NCI-H2227 treated with DMSO at 0.1 percent for 48 hours (cell line): ENCODE data around the gene FLAD1.

Experiments used
- DNase-seq: peaks from one replicate; lab custom pipeline; 2025; lab: John Stamatoyannopoulos, UW

Gene FLAD1

DNA sequence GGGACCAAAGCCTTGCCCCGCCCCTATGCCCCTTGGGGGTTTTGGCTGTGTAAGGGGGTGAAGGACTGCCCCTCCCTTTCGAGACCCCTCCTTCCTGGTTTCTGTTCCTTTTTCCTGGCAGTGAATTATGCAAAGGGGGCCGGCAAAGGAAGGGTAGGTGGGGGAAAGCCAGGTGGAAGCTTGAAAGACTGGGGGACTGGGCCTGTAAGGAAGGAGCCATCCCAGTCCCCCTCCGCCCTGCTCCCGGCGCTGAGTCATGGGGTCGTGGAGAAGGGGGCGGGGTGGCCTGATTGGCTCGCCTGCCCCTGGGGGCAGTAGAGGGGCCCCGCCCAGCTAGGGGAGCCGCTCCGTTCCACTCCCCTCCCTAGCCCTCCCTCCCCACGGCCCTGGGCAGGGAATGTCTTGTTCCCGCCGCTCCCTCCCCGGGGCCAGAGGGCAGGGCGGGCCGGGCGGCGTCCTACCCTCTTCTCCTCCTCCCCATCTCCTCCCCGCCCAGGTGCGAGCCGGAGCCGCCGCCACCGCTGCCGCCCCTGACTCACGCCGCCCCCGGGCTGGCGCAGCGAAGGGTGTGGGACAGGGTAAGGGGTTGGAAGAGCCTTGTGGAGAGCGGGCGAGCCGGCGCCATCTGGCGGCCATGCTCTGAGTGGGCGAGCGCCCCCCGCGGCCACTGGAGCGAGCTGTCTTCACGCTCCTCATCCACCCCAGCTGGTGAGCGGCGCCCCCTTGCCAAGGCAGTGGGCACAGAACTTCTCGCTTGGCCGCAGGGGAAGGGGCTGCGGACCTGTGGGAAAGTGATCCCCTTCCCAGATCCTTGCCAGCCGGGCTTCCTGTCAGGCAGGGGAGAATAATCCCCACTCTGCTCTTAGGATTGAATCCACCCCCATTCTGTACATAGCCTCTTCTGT is 34.1 kb downstream of the FLAD1 start:
- DNase-seq = peak; percentile 86

DNA sequence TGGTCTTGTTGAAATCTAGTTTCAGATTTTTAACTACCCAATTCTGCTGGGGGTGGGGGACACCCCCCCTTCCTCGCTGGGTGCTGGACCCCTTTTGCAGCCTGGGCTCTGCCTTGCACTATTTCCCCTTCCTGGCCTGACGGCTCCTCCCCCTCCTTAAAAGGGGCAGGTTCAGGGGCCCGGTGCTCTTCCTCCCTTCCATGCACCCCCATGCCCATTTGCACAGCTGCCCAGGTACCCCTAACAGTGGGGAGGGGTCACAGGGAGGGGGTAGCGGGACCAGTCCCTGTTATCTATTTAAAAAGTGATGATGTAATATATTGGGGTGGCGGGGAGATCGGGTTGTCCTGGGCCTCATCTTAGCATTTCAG is 34.8 kb downstream of the FLAD1 start:
- no peak for DNase-seq

DNA sequence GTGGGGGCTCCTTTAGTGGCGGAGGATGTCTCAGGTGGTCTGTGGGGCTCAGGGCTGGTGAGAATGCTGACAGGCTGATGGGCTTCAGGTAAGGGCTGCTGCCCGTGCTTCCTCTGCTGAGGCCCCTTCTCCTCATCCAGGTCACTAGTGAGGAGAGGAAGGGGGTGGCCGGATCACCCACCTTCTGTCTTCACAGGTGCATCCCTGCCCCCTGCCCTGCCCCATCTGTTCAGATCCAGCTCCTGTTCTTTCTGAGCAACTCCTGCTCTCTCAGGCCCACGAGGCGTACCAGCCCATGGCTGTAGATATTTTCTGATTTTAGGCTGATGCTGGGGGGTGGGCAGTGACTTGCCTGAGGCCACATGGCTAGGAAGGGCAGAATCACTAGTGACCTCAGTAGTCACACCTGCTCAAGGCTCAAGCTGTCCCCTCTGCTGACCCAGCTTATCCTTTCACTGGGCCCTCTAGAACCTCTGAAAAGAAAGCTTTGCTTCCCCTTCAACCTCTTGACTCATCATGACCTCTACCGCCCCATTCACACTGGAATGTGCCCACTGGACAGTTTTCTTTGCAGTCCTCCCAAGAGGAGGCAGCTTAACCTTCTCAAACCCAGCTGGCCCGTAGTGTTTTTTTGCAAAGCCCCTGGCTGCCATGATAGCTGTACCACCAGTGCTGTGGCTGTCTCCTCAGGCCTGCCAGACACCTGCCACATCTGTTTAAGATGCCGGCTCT is 35.6 kb downstream of the FLAD1 start:
- DNase-seq = no peak

DNA sequence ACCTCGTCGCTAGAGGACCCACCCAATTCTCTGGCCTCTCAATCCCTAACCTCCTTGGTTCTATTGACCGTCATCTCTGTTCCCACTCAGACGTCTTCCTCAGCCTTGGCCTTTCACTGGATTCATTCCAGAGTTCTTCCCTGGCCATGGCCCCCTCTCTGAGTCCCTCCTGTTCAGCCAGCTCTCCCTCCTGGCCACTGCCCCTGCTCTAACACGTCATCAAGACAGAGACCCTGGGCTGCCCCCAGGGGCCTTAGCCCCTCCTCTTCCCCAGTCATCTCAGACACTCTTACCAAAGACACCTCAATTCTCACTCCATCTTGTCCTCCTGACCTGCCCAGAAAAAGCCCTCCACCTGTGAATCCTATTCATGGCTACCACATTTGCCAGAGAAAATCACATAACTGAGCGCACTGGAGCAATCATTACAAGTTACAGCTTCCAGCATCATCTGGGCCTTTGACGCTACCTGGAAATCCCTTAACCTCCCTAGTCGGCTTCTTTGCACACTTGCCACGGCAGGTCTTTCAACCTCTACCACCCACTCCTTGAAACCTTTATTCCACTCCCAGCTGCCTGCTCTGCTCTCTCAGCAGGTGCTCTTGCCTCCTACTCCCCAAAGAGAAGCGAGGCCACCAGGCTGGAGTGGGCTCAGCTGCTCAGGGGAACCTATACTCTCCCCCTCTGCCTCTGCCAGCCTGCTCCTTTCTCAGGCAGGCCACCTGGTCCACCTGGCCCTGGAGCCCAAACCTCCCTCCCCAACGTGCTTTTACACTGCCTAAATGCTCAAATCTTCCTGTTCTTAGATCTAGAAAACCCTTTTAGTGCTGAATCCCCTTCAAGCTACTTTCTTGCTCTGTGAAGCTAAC is 36.5 kb downstream of the FLAD1 start:
- DNase-seq = no peak

DNA sequence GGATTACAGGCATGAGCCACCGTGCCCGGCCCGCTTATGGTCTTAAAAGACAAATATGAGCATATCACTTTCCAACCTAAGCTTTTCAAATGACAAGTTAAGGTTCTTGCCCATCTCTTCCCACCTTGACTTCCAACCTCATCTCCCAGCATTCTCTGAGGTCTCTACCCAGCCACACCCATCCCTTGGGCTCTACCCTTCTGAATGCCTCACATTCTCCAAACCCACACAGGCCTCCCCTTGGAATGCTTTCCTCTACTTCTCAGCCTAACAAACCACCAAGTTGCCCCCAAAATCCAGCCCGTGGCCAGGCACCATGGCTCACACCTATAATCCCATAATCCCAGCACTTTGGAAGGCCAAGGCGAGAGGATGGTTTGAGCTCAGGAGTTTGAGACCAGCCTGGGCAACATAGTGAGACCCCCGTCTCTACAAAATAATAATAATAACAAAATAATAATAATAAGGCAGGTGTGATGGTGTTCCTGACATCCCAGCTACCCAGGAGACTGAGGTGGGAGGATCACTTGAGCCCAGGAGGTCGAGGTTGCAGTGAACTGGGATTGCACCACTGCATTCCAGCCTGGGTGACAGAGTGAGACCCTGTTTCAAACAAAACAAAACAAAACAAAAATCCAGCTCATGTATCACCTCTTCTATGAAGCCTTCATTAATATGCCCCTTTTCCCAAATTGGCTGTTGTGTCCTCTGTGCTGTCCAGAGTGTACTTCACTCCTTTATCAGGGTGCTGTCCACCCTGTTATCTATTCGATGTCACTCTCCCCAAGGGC is 39.2 kb downstream of the FLAD1 start:
- no peak for DNase-seq

DNA sequence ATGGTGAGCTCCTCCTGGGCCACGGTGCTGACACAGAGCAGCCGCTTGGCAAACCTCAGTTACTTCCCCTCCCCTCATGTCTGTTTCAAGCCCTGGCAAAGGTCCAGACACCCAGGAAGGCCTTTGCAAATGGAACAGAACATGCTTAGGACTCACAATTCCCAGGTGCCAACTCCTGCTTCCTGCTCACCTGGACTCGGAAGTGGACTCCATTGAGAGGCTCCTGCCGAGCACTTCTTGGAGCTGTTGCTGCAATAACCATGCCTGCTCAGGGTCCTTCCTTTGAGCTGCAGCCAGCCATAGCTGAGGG is 39.7 kb downstream of the FLAD1 start:
- DNase-seq = no peak

DNA sequence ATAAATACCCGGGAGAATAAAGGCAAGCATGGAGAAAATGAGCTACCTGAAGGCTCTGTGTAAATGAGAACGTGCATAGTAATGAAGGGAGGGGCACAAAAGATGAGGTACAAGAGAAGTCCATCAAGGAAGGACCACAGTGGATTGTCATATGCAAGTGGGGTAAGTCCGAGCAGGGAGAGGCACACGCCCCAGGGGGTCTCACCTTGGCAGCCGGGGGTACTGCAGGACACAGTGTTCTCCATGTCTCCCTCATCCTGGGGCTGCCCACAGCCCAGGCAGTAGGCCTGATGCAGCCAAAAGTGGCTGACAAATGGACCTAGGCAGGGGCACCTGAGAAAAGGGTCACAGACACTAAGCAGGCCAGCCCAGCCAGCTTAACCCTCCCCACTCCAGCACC is 40.5 kb downstream of the FLAD1 start:
- no peak for DNase-seq

DNA sequence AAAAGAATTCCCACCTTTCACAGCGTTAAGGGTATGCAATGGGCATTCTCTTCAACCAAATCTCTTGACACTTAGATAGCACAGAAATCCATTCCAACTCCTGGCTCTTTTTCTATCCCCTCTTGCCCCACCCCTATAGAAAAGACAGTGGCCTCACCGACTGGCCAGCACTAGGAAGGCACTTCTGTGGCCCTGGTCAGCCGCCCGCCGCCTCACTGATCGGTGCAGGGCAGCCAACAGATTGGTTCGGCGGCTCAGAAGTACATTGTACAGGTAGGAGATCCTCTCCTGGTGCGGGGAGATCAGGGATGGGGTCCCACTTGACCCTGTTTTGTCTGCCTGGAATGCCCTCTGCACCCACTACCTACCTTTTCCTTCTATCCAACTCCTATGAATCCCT is 41.2 kb downstream of the FLAD1 start:
- no peak for DNase-seq

DNA sequence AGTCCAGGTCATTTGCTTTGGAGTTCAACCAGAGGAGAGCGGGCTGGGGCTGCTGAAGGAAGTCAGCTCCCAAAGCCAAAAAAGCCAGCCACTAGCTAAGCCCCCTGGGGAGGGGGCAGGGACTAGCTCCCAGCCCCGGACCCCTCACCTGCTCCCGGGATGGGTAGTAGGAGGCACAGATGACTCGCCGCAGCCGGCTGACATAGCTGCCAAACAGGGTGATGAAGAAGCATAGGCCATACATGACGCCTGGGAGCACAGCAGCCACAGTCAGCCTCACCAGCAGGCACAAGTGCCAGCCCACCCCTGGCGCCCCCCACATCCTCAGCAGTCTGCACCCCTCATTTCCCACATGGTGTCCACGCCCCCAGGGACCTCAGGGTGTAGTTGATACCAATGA is 43.0 kb downstream of the FLAD1 start:
- no peak for DNase-seq

DNA sequence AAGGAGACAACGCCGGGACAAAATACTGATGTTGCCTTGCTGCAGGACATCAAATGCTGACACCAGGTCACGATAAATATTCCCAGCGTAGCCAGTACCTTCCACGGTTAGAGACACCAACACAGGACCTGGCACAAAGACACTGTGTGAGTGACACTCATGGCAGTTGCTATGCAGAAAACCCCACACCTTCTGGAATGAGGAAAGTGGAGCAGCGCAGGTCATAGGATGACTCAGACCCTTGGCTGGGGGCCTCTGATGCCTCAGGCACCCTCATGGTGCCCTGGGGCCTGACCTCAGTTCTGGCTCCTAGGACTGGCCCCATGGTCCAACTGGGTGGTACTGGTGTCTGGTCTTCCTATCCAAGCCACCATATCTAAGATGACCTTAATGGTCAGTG is 43.4 kb downstream of the FLAD1 start:
- DNase-seq = no peak

DNA sequence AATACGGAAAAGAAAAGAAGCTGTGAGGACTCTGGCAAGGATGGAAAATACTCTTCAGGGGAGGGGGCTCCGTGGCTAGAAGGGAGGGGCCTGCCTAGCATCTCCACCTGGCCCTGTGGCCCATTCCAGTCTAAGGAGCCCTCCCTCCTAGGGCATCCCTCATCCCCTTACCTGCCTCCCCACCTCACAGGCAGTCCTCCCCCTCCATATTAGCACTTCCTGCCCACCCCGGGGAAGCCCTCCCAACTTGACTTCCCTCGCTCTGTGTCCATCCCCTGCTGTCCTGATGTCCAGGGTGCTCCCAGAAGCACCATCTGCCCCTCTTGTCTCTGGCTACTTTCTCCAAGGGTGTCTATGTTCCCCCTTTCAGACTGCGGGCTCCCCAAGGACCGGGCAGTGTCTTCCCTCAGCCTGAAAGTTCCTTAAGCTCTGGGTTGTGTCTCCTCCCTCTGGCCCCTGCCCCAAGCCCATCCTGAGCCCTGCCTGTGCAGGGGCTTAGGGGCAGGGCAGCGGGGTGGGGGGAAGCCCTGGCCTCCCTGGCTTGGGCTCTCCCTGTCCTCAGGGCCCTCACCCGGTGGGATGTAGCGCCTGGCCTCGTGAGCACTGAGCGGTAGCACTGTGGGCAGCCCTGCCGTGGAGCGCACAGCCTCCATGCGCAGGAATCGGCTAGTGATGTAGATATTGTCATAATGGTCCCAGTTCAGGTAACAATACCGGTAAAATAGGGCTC is 46.5 kb downstream of the FLAD1 start:
- no peak for DNase-seq

DNA sequence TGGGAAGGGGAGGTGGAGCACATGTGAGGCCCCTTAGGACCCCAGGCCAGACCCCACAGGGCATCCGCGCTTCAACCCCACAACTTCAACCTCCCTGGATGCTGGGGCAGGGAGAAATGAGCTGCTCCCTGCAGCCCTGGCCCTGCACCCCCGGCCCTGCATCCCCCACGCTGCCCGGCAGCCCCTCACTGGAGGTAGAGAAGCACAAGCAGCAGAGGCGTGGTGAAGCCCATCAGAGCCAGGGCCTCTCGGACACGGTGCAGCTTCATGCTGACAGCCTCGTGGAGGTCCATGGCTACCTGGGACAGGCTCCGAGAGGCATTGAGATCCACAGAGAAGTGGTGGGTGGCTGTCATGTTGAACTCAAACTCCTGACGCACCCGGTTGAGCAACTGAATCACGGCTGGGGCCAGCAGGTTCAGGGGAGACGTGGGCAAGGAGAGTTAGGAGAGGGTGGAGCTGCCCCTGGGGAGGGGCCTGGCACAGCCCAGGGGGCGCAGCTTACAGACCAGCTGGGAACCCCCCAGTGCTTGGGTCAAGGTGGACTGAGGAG is 47.2 kb downstream of the FLAD1 start:
- no peak for DNase-seq

DNA sequence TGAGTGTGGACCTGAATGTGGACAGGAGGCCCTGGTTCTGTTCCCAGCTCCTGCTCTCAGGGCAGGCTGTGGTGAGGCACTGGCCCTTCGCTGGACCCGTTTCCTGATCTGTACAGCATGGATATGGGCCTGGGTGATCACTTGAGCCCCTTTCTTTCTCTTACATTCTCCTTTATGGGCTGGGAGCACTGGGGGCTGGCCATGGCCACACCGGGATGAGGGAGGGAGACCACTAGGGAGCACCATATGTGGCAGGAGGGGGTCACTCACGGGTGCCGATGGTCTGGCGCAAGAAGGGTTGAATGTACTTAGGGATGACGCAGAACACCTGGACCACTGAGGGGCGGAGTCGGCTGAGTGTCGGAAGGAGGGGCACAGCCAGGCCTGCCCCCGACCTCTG is 47.8 kb downstream of the FLAD1 start:
- DNase-seq = no peak

DNA sequence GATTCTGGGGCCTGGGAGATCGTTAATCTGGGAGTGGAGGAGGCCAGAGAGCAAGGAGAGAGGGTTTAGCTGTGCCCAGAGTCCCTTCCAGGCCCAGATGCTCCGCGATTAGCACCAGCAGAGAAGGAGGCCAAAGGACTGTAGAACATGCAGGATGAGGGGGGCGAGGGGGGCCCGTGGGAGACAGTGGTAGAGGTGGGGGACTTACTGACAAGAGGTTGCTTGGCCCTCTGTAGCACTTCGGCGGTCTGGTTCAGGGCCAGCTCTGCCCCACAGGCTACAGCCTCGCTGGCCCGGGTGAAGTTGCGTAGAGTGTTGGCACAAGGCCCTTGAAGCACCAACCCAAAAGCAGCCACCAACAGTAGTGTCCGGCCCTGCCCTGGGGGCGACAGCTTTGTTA is 49.7 kb downstream of the FLAD1 start:
- no peak for DNase-seq

DNA sequence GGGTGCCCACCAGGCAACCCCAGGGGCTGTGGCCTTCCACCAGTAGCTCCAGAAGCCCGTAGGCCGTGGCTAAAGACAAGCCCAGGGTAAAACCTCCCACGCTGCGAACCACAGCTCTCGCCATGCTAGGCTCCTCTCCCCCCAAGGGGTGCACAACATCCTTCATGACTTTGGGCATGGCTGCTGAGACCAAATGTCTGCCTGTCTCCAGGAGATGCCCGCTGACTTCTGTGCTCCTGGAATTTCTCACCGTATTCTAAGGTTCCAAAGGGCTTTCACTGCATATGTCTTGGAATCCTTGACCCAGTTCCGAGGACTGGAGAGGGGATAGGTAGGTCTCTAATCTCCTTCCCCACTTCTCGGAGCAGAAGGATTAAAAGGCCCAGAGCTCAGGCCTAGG is 50.4 kb downstream of the FLAD1 start, which contains the start of the genes DCST1 and DCST2:
DCST1 (plus strand) TSS at position 301 of the 400 bp plus-strand sequence. CDS start 213 bp downstream, outside the sequence.
DCST2 (minus strand) TSS at position 258 of the 400 bp plus-strand sequence; CDS start at position 178, 80 bp downstream.
- DNase-seq = no peak

DNA sequence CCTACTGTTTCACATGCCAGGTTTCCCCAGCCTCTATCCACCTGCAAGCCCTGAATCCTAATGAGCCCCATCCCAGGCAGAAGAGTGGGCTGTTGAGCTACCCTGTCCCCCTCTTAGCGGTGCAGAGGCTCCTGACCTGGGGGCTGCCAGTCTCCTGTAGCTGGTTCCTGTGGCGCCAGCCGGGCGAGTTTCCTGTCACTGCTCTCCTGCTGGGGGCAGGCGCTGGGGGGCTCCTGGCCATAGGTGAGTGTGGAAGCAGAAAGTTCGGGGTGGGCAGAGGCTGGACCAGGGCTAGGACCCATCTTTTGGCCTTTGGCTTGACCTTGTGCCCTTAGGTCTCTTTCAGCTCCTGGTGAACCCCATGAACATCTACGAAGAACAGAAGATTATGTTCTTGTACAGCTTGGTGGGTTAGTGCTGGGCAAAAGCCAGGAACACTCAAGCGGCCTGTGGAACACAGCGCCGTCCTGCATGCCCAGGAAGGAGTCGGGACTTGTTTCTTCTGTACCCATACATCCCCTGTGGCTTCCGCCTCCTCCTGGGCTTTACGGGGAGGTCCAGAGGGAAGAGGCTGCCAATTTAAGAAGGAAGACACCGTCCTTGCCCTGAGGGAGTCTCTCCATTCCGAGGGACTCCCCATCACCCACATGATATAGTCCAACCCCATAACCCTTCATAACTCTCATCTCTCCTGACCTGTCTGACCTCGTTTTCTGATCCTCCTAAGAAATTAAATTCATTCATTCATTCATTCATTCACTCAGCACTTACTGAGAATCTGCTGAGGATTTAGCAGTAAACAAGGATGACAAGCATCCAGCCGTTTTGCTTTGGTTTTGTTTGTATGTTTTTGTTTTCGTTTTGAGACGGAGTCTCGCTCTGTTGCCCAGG is 51.4 kb downstream of the FLAD1 start:
- no peak for DNase-seq

DNA sequence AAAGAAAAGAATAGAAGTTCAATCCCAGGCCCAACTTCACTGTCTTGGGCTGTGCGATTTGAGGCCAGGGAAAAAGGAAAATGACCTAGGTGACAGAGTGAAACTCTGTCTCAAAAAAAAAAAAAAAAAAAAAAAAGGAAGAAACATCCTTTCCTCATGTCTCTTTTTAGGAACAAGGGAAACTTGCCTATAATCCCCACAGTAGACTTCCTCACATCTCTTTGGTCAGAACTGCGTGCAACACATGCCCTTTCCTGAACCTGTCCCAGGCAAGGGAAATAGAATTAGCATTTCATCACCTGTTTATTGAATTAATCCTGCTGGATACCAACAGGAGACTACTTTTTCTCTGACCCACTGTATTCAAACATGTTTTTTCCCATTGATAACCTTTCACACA is 52.8 kb downstream of the FLAD1 start:
- no peak for DNase-seq

DNA sequence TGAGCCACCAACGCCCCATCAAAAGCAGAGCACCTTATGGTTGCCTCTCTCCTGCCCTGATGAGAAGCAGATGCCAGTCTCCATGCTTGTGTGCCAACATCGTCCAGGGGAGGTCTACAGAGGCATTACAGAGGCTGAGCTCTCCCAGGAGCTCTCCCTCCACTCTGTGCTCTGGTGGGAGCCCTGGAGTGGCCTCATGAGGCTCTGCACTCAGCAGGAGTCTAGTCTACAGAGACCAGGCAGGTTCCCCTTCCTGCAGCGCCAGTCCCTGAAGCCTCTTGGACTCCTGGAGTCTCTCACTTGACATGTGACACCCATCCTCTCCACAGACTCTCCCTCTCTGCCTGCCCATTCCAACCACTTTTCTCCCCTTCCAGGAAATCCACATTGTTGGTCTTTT is 53.9 kb downstream of the FLAD1 start:
- no peak for DNase-seq

DNA sequence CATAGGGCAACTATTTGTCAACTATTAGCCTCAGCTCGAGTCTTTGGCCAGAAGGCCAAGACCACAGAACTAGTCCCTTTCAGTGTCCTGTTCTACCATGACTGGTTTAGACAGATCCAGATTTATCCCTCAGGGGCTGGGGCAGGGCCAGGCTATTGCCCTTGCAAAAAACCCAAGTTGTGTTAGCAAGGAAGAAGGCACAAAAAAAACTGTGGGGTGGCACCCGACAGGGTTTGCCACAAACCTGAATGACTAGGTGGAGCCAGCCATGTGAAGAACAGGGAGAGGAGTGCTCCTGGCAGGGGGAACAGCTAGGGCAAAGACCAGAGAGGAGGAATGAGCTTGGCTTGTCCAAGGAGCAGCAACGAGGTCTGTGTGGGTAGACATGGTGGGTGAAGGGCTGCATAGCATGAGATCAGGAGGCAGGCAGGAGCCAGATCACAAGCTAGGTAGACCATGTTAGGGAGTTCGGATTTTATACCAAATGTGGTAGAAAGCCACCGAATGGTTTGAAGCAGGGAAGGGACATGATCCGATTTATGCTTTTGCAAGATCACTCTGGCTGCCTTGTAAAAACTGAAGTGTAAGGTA is 54.8 kb downstream of the FLAD1 start:
- no peak for DNase-seq
